ENCODE measurements around the gene TPSB2.
"Not testable (repeated sequence)": the region's sequence is repeated elsewhere in the genome, so short reads cannot be mapped to it uniquely, and the experiment has no call there.

TPSB2 gene

GRCh38 chr16:1230084-1230470 lies at the start of gene TPSB2:
TPSB2 (minus strand) TSS chr16:1230184; CDS start chr16:1229951, 233 bp downstream.
- DNase-seq (ENCODE audit: low read depth in 2 of 2) = not testable (repeated sequence)

GRCh38 chr16:1279081-1279944 lies 49.3 kb upstream of the TPSB2 start:
- no peak for DNase-seq (ENCODE audit: low read depth in 2 of 2)

- no peak for DNase-seq (ENCODE audit: low read depth in 2 of 2)
These were observed 48.5 kb upstream of the TPSB2 start for GRCh38 chr16:1278477-1278876.

GRCh38 chr16:1277617-1278282 lies 47.8 kb upstream of the TPSB2 start:
- no peak for DNase-seq (ENCODE audit: low read depth in 2 of 2)

GRCh38 chr16:1277151-1277598 lies 47.2 kb upstream of the TPSB2 start:
- no peak for DNase-seq (ENCODE audit: low read depth in 2 of 2)

- DNase-seq (ENCODE audit: low read depth in 2 of 2) = no peak
These were observed 46.5 kb upstream of the TPSB2 start for GRCh38 chr16:1276580-1276878.

- no peak for DNase-seq (ENCODE audit: low read depth in 2 of 2)
These were observed 46.0 kb upstream of the TPSB2 start for GRCh38 chr16:1275791-1276579.

GRCh38 chr16:1274767-1275166 lies 44.8 kb upstream of the TPSB2 start:
- DNase-seq (ENCODE audit: low read depth in 2 of 2) = no peak

- DNase-seq (ENCODE audit: low read depth in 2 of 2) = no peak
These were observed 43.8 kb upstream of the TPSB2 start for GRCh38 chr16:1273816-1274215.

GRCh38 chr16:1272453-1273198 lies 42.6 kb upstream of the TPSB2 start:
- DNase-seq (ENCODE audit: low read depth in 2 of 2) = no peak

GRCh38 chr16:1271724-1272413 lies 41.9 kb upstream of the TPSB2 start:
- not testable (repeated sequence) for DNase-seq (ENCODE audit: low read depth in 2 of 2)

- DNase-seq (ENCODE audit: low read depth in 2 of 2) = no peak
These were observed 41.4 kb upstream of the TPSB2 start for GRCh38 chr16:1271380-1271723.

GRCh38 chr16:1269418-1269817 lies 39.4 kb upstream of the TPSB2 start:
- not testable (repeated sequence) for DNase-seq (ENCODE audit: low read depth in 2 of 2)

GRCh38 chr16:1265826-1266225 lies 35.8 kb upstream of the TPSB2 start:
- no peak for DNase-seq (ENCODE audit: low read depth in 2 of 2)

- no peak for DNase-seq (ENCODE audit: low read depth in 2 of 2)
These were observed 35.2 kb upstream of the TPSB2 start for GRCh38 chr16:1265090-1265630.

GRCh38 chr16:1264345-1265089 lies 34.5 kb upstream of the TPSB2 start:
- DNase-seq (ENCODE audit: low read depth in 2 of 2) = no peak

- no peak for DNase-seq (ENCODE audit: low read depth in 2 of 2)
These were observed 33.8 kb upstream of the TPSB2 start for GRCh38 chr16:1263591-1264344.

GRCh38 chr16:1262846-1263221 lies 32.9 kb upstream of the TPSB2 start:
- DNase-seq (ENCODE audit: low read depth in 2 of 2) = no peak

- DNase-seq (ENCODE audit: low read depth in 2 of 2) = no peak
These were observed 32.3 kb upstream of the TPSB2 start for GRCh38 chr16:1262210-1262845.
